Stomach (tissue), 9 donors: ENCODE results near the gene TDRD12. TPM values are rescaled to one million over a fixed set of nuclear protein-coding genes. Genes with fewer than 3 reads are reported as not detected.

Experiments
- DNase-seq, 2 donors: peaks; one replicate each; pipeline versions ENCODE4 v3.0.0 to v3.0.0-alpha.2; 2013 to 2019
- H3K27ac ChIP-seq, 5 donors: fragments of 200-600 bp in 4 of 5; sonication (generic) in 4 of 5; one replicate each; pipeline ENCODE4 v1.5.1; 2013 to 2019; ENCODE audit warnings: mild to moderate bottlenecking in 1 of 5, moderate library complexity in 1 of 5
- H3K27me3 ChIP-seq, 3 donors: fragments of 200-600 bp; sonication (generic); one replicate each; pipeline ENCODE4 v1.5.1; 2017 to 2019; ENCODE audit warnings: mixed run types in 1 of 3
- H3K36me3 ChIP-seq, 4 donors: fragments of 200-600 bp; sonication (generic); 1 replicate in 3 of 4; 2 replicates in 1 of 4; pipeline ENCODE4 v1.5.1; 2016 to 2019
- H3K4me1 ChIP-seq, 4 donors: fragments of 200-600 bp; sonication (generic); one replicate each; pipeline ENCODE4 v1.5.1; 2016 to 2019
- H3K4me3 ChIP-seq, 4 donors: fragments of 200-600 bp; sonication (generic) in 3 of 4; one replicate each; pipeline ENCODE4 v1.5.1; 2016 to 2019; ENCODE audit warnings: mild to moderate bottlenecking in 1 of 4
- H3K9me3 ChIP-seq, 4 donors: fragments of 200-600 bp; sonication (generic); one replicate each; pipeline ENCODE4 v1.5.1; 2016 to 2019
- EP300 ChIP-seq: sonication (generic); formaldehyde crosslinking; IDR thresholded peaks from one replicate; pipeline ENCODE4 v1.6.1; 2017; ENCODE audit warnings: antibody characterized with exemption
- POLR2A ChIP-seq, 4 donors: fragments of 450-650 bp; IDR thresholded peaks; one replicate each; pipeline ENCODE4 v1.6.1; 2016; ENCODE audit warnings: antibody characterized with exemption in 4 of 4, control low read depth in 2 of 4, mild to moderate bottlenecking in 1 of 4, moderate library complexity in 1 of 4
- POLR2AphosphoS5 ChIP-seq, 3 donors: sonication (generic); formaldehyde crosslinking; IDR thresholded peaks; one replicate each; pipeline ENCODE4 v1.6.1; 2016; ENCODE audit warnings: antibody characterized with exemption in 3 of 3
- WGBS, 5 donors: extraction: QIAGEN DNeasy Blood & Tissue Kit in 3 of 5; methylation state at CpG; one replicate each; pipeline versions ENCODE4 v1.1.5 to v1.1.7; 2013 to 2018; 5-methylcytosine and 5-hydroxymethylcytosine counted together
- intact Hi-C: fragments of 100-400 bp; cut with DNase I; formaldehyde crosslinking; loops from one replicate; pipeline ENCODE4 v1.15.1; 2023; ENCODE audit warnings: low total_unique reads
- polyA plus RNA-seq, 3 donors: library from polyadenylated mRNA; stranded (reverse); fragments of 200-250 nt; gene quantifications; one replicate each; pipeline ENCODE4 v1.2.3, GENCODE V29; 2013
- total RNA-seq, 5 donors: library from RNA; depleted of rRNA; stranded (reverse); fragments of >200 nt; gene quantifications; one replicate each; pipeline versions ENCODE4 v1.1.0 to v1.2.3, GENCODE V29; 2014 to 2016
- TF ChIP-seq, protein P1 (sequence below), 7 experiments: fragments of 450-650 bp in 4 of 7; fragments of 200-600 bp in 3 of 7; sonication (generic) in 3 of 7; IDR thresholded peaks; one replicate each; pipeline ENCODE4 v1.5.1; 2016 to 2019; ENCODE audit warnings: antibody characterized with exemption in 7 of 7, control low read depth in 2 of 7, mild to moderate bottlenecking in 1 of 7
- donor health status: healthy with polysubstance abuse.
- donor health status: Bipolar disorder and iron deficiency.
- donor health status: healthy.

TDRD12 gene
- total and polyA plus RNA-seq, 8 donors, result 0.03 to 0.73 TPM; not detected in 6

DNA sequence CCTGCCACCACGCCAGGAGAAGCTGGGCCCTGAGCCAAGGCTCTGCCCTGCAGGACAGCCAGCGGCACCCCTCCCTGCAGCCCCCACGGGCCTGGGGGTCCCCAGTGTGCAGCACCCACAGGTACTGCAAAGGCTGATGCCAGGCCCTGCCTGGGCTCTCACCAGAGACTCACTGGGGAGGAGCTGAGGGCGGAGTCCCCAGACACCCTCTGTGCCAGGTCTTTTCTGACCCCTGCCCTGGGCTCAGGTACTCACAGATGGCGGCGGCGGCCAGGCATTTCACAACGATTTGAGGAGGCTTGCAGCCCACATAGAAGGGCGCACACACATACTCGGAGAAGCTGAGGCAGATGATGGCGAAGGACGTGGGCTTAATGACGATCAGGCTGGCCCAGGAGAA, 144.3 kb downstream of the TDRD12 start:
- Histone ChIP-seq H3K27ac (no peak overlapping the region), H3K36me3 (no peaks in the 10 kb centered on the region), H3K4me1 (no peaks in the 10 kb centered on the region), H3K9me3 (no peaks in the 10 kb centered on the region), H3K27me3 (peaks cover 0 to 6% (median 0%) of the 10 kb centered on the region in 3 donors), H3K4me3 (no peak overlapping the region)
- no peak for TF ChIP-seq POLR2A (IDR thresholded peaks at IDR 0.05)
- no peak for TF ChIP-seq EP300
- intact Hi-C loops, result no loop called here
- DNase-seq, result no peak
- 74 to 88% (median 88%) methylated on average over 12 to 13 of the region's 13 CpGs for WGBS, 5 donors

- Histone ChIP-seq H3K4me1 (no peaks in the 10 kb centered on the region), H3K27ac (no peak overlapping the region), H3K27me3 (peaks cover 0 to 6% (median 0%) of the 10 kb centered on the region in 3 donors), H3K9me3 (no peaks in the 10 kb centered on the region), H3K36me3 (no peaks in the 10 kb centered on the region), H3K4me3 (no peak overlapping the region)
- no peak for DNase-seq
- TF ChIP-seq POLR2AphosphoS5 (IDR thresholded peaks at IDR 0.05) (no peak), EP300 (no peak), POLR2A (IDR thresholded peaks at IDR 0.05) (no peak)
- TF ChIP-seq, protein P1, sequence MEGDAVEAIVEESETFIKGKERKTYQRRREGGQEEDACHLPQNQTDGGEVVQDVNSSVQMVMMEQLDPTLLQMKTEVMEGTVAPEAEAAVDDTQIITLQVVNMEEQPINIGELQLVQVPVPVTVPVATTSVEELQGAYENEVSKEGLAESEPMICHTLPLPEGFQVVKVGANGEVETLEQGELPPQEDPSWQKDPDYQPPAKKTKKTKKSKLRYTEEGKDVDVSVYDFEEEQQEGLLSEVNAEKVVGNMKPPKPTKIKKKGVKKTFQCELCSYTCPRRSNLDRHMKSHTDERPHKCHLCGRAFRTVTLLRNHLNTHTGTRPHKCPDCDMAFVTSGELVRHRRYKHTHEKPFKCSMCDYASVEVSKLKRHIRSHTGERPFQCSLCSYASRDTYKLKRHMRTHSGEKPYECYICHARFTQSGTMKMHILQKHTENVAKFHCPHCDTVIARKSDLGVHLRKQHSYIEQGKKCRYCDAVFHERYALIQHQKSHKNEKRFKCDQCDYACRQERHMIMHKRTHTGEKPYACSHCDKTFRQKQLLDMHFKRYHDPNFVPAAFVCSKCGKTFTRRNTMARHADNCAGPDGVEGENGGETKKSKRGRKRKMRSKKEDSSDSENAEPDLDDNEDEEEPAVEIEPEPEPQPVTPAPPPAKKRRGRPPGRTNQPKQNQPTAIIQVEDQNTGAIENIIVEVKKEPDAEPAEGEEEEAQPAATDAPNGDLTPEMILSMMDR (IDR thresholded peaks at IDR 0.05), result no peak
- intact Hi-C loops, result no loop called here
- WGBS, 5 donors, result 73 to 85% (median 84%) methylated on average over 18 to 35 of the region's 35 CpGs
These were observed 144.9 kb downstream of the TDRD12 start for GRCh38 chr19:32864318-32865007.

- DNase-seq, result no peak
- TF ChIP-seq POLR2AphosphoS5 (IDR thresholded peaks at IDR 0.05) (no peak), POLR2A (IDR thresholded peaks at IDR 0.05) (no peak), EP300 (no peak)
- TF ChIP-seq, protein P1 (IDR thresholded peaks at IDR 0.05), result no peak
- Histone ChIP-seq H3K27ac (no peak overlapping the region), H3K27me3 (peaks cover 0 to 6% (median 0%) of the 10 kb centered on the region in 3 donors), H3K36me3 (no peaks in the 10 kb centered on the region), H3K4me1 (no peaks in the 10 kb centered on the region), H3K4me3 (no peak overlapping the region), H3K9me3 (no peaks in the 10 kb centered on the region)
- intact Hi-C loops, result no loop called here
- 64 to 82% (median 77%) methylated on average over 6 of the region's 6 CpGs for WGBS, 5 donors
These were observed 145.8 kb downstream of the TDRD12 start for GRCh38 chr19:32865326-32865725.

- Histone ChIP-seq H3K9me3 (no peaks in the 10 kb centered on the region), H3K27me3 (peaks cover 0 to 6% (median 0%) of the 10 kb centered on the region in 3 donors), H3K4me1 (no peaks in the 10 kb centered on the region), H3K4me3 (no peak overlapping the region), H3K27ac (no peak overlapping the region), H3K36me3 (no peaks in the 10 kb centered on the region)
- intact Hi-C loops, result no loop called here
- no peak for DNase-seq
- 72 to 83% (median 82%) methylated on average over 4 to 7 of the region's 7 CpGs for WGBS, 5 donors
- TF ChIP-seq POLR2AphosphoS5 (IDR thresholded peaks at IDR 0.05), result no peak
- TF ChIP-seq EP300, result no peak
- TF ChIP-seq, protein P1 (IDR thresholded peaks at IDR 0.05), result no peak
- no peak for TF ChIP-seq POLR2A (IDR thresholded peaks at IDR 0.05)
These were observed 146.5 kb downstream of the TDRD12 start for GRCh38 chr19:32866061-32866460.
